Esophagus (tissue), 2 donors: ENCODE measurements around the gene CSNK2A1. TPM values are rescaled to one million over a fixed set of nuclear protein-coding genes. Genes with fewer than 3 reads are reported as not detected.
A peak's percentile ranks its signal among the peaks of the same experiment; 100 is the strongest.

Experiments
- H3K27ac ChIP-seq, 2 donors: one replicate each; pipeline ENCODE4 v1.5.1; 2013; ENCODE audit warnings: low read depth in 2 of 2, mild to moderate bottlenecking in 2 of 2, inconsistent platforms in 1 of 2, low read length in 1 of 2, moderate library complexity in 1 of 2
- H3K27me3 ChIP-seq, 2 donors: one replicate each; pipeline ENCODE4 v1.6.1; 2013; ENCODE audit warnings: low read length in 2 of 2, control low read depth in 1 of 2, mild to moderate bottlenecking in 1 of 2; ENCODE audit not compliant: insufficient read depth in 2 of 2, control insufficient read depth in 1 of 2
- H3K36me3 ChIP-seq, 2 donors: one replicate each; pipeline ENCODE4 v1.6.1; 2013; ENCODE audit warnings: low read length in 1 of 2; ENCODE audit not compliant: control insufficient read depth in 2 of 2, insufficient read depth in 2 of 2
- H3K4me1 ChIP-seq, 2 donors: one replicate each; pipeline ENCODE4 v1.6.1; 2013; ENCODE audit warnings: low read length in 1 of 2; ENCODE audit not compliant: control insufficient read depth in 2 of 2, insufficient read depth in 2 of 2
- H3K4me3 ChIP-seq, 2 donors: one replicate each; pipeline ENCODE4 v1.5.1; 2013; ENCODE audit warnings: low read length in 2 of 2, mild to moderate bottlenecking in 2 of 2, low read depth in 1 of 2, moderate library complexity in 1 of 2
- H3K9me3 ChIP-seq, 2 donors: one replicate each; pipeline ENCODE4 v1.6.1; 2013; ENCODE audit warnings: mild to moderate bottlenecking in 2 of 2, low read depth in 1 of 2, low read length in 1 of 2, moderate library complexity in 1 of 2; ENCODE audit not compliant: control insufficient read depth in 2 of 2, insufficient read depth in 1 of 2
- WGBS, 2 donors: extraction: QIAGEN DNeasy Blood & Tissue Kit; methylation state at CpG; one replicate each; pipeline ENCODE4 v1.1.7; 2013; 5-methylcytosine and 5-hydroxymethylcytosine counted together
- polyA plus RNA-seq, 2 donors: library from polyadenylated mRNA; stranded (reverse); fragments of 200-250 nt; gene quantifications; one replicate each; pipeline ENCODE4 v1.2.3, GENCODE V29; 2013
- donor health status: healthy with polysubstance abuse.
- donor health status: Bipolar disorder and iron deficiency.

Gene CSNK2A1
- polyA plus RNA-seq, 2 donors = 22.2 to 31.7 TPM

DNA sequence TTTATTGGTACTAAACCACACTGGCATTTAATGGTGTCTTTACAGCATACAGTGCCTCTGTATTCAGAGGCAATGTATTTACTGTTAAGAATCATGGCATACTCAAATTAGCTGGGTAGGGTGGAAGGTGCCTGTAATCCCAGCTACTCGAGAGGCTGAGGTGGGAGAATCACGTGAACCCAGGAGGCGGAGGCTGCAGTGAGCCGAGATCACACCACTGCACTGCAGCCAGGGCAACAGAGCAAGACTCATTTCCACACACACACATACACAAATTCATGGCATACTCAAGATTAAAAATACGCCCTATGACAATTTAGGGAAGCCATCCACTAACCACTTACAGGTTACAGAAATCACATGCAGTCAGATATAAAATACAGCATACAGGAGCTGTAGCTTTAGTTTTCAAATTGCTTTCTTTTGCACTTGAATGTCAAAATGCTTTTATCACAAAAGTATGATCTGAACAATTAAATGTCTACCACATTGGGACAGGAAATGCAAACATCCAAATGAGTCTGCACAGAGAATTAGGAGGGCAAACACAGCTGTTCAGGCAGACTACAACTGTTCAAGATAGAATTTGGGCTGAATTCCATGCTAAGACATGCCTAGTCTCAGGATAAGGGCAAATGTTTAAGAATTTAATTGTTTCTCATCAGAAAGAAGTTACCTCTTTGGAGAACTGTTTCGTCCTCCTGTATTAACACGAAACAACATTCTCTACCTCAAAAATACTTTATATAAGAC is 36.4 kb downstream of the CSNK2A1 start:
- WGBS, 2 donors = 81 to 83% methylated on average over 7 of the region's 7 CpGs
- H3K9me3 ChIP-seq = no peaks in the 10 kb centered on the region

DNA sequence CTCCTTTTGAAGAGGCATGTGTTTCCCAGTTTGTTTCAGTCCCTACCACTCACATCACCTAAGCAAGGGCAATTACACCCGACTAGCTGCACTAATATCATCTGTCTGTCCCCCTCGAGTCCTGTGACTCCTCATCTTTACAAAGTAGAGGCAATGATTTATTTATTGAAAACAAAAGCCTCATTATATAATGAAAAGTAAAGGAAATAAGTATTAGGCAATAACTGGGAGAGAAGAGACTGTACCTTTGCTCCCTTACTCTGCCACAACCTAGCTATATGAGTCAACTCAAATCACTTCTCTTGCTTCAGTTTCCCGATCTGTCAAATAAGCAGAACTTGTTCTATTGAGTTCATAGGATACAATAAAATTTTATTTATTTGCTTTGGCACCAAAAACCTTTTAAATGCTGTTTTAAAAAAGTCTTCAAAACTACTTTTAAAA is 38.9 kb downstream of the CSNK2A1 start:
- WGBS, 2 donors = 67 to 80% methylated on average over 3 of the region's 3 CpGs
- Histone ChIP-seq H3K36me3 (peaks cover 2 to 3% of the 10 kb centered on the region in 2 donors), H3K4me1 (no peaks in the 10 kb centered on the region), H3K4me3 (no peak overlapping the region), H3K9me3 (no peaks in the 10 kb centered on the region), H3K27ac (no peak overlapping the region), H3K27me3 (no peaks in the 10 kb centered on the region)

More for the DNA sequence above, 36.4 kb downstream of the CSNK2A1 start:
- Histone ChIP-seq H3K4me1 (no peaks in the 10 kb centered on the region), H3K36me3 (peaks cover 2 to 3% of the 10 kb centered on the region in 2 donors), H3K27ac (no peak overlapping the region), H3K27me3 (no peaks in the 10 kb centered on the region), H3K4me3 (no peak overlapping the region)

DNA sequence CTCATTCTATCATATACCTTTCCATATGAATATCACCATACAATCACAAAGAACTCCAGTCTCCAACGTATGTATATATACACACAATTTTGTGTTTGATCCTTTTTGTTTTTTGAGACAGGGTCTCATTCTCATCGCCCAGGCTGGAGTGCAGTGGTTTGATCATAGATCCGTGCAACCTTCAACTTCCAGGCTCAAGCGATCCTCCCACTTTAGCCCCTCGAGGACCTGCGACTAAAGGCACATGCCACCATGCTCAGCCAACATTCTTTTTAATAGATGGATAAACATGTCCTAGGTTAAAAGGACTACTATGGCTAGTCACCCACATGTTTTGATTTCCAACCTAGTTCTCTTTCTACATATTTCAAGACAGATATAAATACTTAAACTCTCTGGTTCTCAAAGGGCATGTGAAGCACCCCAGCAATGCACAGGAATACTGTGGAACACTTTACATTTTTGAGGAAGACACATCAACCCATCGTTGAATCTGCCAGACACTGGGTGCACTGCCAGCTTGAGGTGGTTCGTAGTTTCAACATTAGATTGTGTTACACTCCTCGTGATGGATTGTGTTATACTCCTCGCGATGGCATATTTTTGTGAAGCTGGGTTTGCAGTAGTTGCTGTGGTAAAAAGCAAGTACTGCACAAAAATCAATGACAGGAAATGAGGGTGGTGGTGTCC is 40.4 kb downstream of the CSNK2A1 start:
- Histone ChIP-seq H3K4me3 (no peak overlapping the region), H3K36me3 (peaks cover 6 to 10% of the 10 kb centered on the region in 2 donors), H3K27me3 (no peaks in the 10 kb centered on the region), H3K4me1 (no peaks in the 10 kb centered on the region), H3K27ac (no peak overlapping the region), H3K9me3 (no peaks in the 10 kb centered on the region)
- WGBS, 2 donors = 95 to 96% methylated on average over 11 of the region's 11 CpGs

DNA sequence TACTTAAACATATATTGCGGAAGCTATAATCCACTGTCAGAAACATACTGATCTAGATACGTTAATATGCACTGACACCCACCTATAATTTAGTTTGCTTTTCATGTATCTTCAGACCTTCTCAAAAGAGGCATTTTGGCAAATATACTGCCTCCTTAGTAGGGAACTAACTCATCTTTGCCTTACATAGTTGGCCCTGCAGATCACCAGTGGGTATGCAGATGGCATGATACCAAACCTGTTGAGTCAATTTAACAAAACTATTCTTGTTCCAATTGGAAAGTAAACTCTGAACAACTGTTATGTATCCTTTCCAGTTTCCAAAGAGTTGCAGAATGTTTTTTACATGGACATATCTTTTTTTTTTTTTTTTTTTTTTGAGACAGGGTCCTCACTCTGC is 45.6 kb downstream of the CSNK2A1 start:
- no peaks in the 10 kb centered on the region for H3K9me3 ChIP-seq
- no peak overlapping the region for H3K4me3 ChIP-seq
- peaks cover 8 to 9% of the 10 kb centered on the region in 2 donors for H3K36me3 ChIP-seq
- 96 to 97% methylated on average over 2 of the region's 2 CpGs for whole genome bisulfite sequencing, 2 donors
- no peaks in the 10 kb centered on the region for H3K27me3 ChIP-seq
- no peak overlapping the region for H3K27ac ChIP-seq
- no peaks in the 10 kb centered on the region for H3K4me1 ChIP-seq

DNA sequence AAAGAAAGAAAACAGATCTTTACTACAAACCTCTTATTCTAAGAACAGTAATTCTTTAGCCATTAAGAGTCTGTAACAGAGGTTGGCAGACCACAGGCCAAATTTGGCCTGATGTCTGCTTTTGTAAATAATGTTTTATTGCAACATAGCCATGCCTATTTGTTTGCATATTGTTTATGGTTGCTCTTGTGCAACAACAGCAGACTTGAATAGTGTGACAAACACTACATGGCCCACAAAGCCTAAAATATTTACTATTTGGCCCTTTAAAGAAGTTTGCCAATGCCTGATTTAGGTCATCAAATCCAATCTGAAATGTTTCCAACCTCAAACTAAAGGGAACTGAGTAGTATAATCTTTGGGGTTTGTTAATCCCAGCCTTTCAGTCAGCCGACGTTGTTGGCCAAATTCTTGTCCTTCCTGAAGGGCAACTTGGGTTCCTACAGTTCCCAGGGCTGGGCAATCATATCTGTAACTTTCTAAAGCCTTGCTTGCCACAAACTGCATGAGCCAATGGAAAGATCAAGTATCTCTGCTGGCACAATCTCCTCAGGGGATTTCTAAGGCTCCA is 47.4 kb downstream of the CSNK2A1 start:
- 23 to 35% methylated on average over 2 of the region's 2 CpGs for whole genome bisulfite sequencing, 2 donors
- no peak overlapping the region for H3K4me3 ChIP-seq
- H3K36me3 ChIP-seq = peaks cover 8 to 9% of the 10 kb centered on the region in 2 donors
- no peaks in the 10 kb centered on the region for H3K4me1 ChIP-seq
- no peaks in the 10 kb centered on the region for H3K9me3 ChIP-seq
- H3K27ac ChIP-seq = peak overlapping the region; percentile 3 to 49
- H3K27me3 ChIP-seq = no peaks in the 10 kb centered on the region

DNA sequence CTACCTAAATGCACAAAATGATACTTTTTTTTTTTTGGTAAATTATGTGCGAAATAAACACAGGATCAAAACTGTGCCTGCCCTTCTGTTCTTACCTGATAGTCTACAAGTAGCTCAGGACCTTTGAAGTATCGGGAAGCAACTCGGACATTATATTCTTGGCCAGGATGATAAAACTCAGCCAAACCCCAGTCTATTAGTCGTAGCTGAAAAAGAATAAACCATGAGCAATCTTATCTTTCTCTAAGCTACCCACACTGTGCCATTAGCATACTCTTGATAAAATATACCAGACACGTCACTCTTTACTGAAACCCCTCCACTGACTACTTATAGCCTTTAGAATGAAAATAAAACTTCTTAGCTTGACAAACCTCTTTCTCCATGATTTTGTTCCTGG is 51.4 kb downstream of the CSNK2A1 start:
- Histone ChIP-seq H3K27ac (no peak overlapping the region), H3K36me3 (peaks cover 11 to 13% of the 10 kb centered on the region in 2 donors)

DNA sequence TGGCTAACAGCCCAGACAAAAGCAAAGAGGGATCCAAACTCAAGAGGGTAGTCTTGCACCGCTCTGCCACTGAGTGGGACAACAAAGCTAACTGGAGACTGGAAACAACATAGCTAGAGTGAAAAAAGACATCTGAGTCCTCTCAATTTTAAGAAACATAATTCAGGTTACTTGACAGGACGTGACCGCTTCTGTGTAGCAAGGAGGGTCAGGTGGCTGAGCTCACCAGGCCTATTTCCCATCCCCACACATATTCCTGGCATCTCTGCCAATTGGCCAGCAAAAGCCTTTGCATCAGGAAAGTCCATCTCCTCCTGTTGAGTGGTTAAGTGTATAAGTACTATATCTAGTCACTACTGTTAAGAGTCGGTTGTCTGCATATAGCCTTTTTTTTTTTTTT is 55.9 kb downstream of the CSNK2A1 start:
- H3K4me1 ChIP-seq = no peaks in the 10 kb centered on the region
- H3K9me3 ChIP-seq = no peaks in the 10 kb centered on the region
- H3K27me3 ChIP-seq = no peaks in the 10 kb centered on the region
- WGBS, 2 donors = 94 to 95% methylated on average over 4 of the region's 4 CpGs
- peaks cover 19 to 20% of the 10 kb centered on the region in 2 donors for H3K36me3 ChIP-seq
- H3K27ac ChIP-seq = no peak overlapping the region
- no peak overlapping the region for H3K4me3 ChIP-seq

More for the DNA sequence above, 51.4 kb downstream of the CSNK2A1 start:
- Histone ChIP-seq H3K27me3 (no peaks in the 10 kb centered on the region), H3K4me3 (no peak overlapping the region), H3K9me3 (no peaks in the 10 kb centered on the region), H3K4me1 (no peaks in the 10 kb centered on the region)
- WGBS, 2 donors = 89 to 93% methylated on average over 5 of the region's 5 CpGs

DNA sequence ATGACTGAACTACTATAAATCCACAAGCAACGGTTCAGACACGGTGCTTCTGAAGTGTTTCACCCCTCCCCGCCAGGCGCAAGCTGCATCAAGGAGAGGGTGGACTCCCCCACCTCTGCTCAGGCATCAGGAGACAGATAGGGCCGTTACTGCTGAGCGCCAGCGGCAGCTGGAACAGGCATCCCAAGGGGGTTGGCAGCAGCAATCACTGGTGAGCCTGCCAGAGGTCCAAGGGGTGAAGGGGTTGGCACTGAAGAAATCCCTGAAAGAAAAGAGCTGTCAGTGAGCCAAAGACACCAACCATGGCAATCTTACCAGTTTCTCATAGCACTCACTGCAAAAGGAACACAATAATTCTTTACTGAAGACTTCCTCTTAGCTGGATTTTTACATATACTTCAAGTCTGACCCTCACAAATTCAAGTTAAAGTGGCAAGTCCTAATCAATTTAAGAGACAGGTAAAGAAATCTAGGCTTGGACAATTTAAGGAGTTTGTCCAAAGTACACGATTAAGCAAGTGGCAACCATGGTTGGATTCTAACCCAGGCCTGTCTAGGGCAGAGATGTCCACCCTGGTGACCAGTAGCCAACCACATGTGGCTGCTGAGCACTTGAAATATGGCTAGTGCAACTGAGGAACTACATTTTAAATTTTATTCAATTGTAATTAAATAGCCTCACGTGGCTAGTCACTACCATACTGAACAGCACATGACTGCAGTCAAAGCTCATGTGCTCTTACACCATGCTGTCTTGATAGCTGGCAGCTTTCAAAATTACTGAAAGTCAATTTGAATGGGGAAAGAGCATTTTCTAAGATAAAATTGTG is 59.6 kb downstream of the CSNK2A1 start:
- Histone ChIP-seq H3K36me3 (peaks cover 19 to 20% of the 10 kb centered on the region in 2 donors), H3K27ac (no peak overlapping the region), H3K4me1 (no peaks in the 10 kb centered on the region), H3K4me3 (no peak overlapping the region), H3K9me3 (no peaks in the 10 kb centered on the region), H3K27me3 (no peaks in the 10 kb centered on the region)
- 62 to 72% methylated on average over 9 of the region's 9 CpGs for WGBS, 2 donors

DNA sequence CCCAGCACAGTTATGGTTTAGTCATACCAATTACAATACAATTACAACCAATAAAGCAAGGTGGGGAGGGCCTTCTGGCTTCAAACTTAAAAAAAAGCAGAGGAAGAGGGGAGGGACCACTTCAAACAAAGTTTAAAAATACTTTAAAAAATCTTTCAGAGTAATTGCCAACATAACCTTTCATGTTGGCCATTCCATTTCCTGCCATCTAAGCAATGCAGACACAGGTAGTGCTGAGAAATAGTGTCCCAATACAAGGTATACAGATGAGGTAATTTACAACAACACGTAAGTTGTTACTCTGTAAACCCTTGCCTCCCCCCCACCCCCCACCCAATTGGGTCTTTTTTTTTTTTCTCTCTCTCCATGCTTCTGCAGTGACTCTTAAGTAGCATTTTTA is 62.4 kb downstream of the CSNK2A1 start:
- Histone ChIP-seq H3K36me3 (peaks cover 11 to 12% of the 10 kb centered on the region in 2 donors), H3K9me3 (no peaks in the 10 kb centered on the region)
- 56 to 83% methylated on average over 1 of the region's 1 CpG for WGBS, 2 donors

More for the DNA sequence above, 62.4 kb downstream of the CSNK2A1 start:
- Histone ChIP-seq H3K27ac (no peak overlapping the region), H3K27me3 (no peaks in the 10 kb centered on the region), H3K4me3 (no peak overlapping the region), H3K4me1 (no peaks in the 10 kb centered on the region)
